T-helper 1 cell treated with Interleukin-12 subunit alpha and Interleukin-12 subunit beta and Interleukin-4 antibody, amounts not matched to agents 30 μg/mL and 1 μg/mL, for 36 hours (primary cell): ENCODE data around the gene INPP5A.

Experiments used
- H3K27ac Mint-ChIP-seq: one replicate; pipeline ENCODE4 v1.8.0; 2021; ENCODE audit warnings: mild to moderate bottlenecking, mixed read lengths
- H3K27me3 Mint-ChIP-seq: one replicate; pipeline ENCODE4 v1.8.0; 2021; ENCODE audit warnings: low read depth, mixed read lengths
- H3K36me3 Mint-ChIP-seq: one replicate; pipeline ENCODE4 v1.8.0; 2021; ENCODE audit warnings: low read depth, mixed read lengths
- H3K4me1 Mint-ChIP-seq: one replicate; pipeline ENCODE4 v1.8.0; 2021; ENCODE audit warnings: low read depth, mixed read lengths
- H3K4me3 Mint-ChIP-seq: one replicate; pipeline ENCODE4 v1.8.0; 2021; ENCODE audit warnings: mild to moderate bottlenecking, moderate library complexity, mixed read lengths
- H3K9me3 Mint-ChIP-seq: one replicate; pipeline ENCODE4 v1.8.0; 2021; ENCODE audit warnings: mixed read lengths

The INPP5A gene

DNA sequence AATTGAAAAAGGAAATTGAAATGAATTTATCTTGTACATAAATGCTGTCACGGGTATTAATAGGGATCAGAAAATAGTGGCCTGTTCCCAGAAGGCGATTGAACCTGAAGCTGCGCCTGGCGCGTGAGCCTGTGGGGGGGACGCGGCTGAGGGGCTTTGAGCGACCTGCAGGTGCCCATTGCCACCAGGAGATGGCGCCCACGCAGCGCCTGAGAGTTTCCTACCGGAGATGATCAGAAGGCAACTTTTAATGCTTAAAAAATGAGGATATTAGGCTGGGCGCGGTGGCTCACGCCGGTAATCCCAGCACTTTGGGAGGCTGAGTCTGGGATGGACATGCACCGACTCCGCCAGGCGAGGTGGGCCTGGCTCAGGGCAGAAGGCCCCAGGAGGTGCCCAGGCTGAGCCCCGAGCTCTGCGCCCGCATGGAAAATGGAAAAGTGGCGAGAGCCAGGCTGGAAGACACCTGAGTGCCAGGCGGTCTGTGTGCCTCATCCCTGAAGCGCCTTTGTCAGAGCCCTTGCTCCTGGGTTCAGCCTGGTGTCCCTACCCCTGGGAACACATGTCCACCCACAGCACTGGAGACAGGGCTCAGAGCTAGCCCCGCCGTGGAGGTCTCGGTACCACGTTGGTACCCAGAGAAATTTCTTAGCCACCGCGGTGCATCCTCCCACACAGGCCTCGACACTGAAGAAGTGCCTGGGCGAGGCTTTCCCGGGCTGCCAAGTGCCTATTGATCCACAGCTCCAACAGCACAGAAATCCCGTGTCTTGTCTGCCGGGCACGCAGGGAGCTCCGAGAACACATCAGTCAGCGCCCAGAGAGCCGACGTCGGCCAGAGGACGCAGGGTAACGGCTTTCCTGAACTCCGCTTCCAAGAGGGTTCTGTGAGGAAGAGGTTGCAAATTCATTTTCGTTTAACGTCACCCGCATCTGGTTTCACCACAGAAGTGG lies 117.4 kb downstream of the INPP5A start:
- Mint-ChIP-seq H3K27me3 (no peaks in the 10 kb centered on the region), H3K36me3 (peaks cover 3% of the 10 kb centered on the region), H3K27ac (peak overlapping the region; percentile 52), H3K4me3 (no peak overlapping the region), H3K9me3 (no peaks in the 10 kb centered on the region), H3K4me1 (no peaks in the 10 kb centered on the region)

DNA sequence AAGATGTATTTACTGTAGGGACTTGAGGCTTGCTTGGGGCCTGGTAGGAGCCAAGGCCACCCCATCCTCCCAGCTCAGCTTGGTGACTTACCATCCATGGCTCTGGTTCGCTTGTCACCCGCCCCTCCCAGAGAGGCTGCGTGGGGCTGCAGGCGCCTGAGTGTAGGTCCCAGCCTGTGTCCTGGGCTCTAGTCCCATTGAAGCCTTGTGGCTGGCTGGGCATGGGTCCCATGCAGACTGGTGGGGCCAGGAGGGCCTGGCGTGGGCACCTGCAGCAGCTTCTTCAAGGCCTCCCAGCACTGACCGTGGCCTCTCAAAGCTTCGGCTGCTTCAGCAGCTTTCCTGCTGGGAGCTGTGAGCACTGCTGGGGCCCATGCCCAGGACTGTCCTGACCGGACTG lies 118.1 kb downstream of the INPP5A start:
- Mint-ChIP-seq H3K27ac (no peak overlapping the region), H3K4me1 (no peaks in the 10 kb centered on the region), H3K27me3 (no peaks in the 10 kb centered on the region), H3K4me3 (no peak overlapping the region), H3K9me3 (no peaks in the 10 kb centered on the region), H3K36me3 (peaks cover 8% of the 10 kb centered on the region)

DNA sequence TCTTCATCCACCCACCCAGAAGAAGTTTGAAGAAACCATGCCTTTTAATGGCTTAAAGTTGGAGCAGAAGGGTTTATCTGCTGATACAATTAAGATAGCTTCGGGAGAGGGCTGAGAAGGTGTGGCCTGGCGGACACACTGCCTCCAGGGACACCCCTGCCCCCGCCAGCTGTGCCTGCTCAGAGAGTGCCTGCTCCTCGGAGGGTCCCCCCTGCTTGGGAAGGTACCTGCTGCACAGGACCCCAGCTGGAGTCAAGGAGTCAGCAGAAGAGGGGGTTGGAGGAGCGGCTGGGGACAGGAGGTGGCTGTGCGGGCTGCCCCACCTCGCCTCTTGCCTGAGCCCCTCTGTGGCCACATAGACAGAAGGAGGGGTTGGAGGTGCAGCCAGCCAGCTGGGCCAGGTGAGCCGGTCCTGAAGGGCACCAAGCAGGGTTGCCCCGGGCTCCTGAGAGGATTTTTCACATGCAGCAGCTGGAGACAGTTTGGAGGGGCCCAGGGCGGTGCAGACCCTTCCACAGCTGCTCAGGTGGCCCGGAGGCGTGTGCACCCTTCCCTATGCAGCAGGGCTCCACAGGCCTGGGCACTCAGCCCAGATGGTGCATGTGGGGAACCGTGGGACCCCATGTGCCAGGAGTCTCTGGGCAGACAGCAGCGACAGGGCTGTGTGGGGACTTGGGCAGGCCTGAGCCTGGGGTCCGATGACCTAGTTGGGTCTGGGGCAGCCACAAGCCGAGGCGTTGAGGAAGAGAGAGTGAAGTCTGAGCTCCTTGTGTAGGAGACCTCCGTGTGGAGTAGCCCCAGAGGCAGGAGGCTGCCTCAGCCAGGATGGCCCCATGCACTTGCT lies 118.9 kb downstream of the INPP5A start:
- Mint-ChIP-seq H3K27me3 (no peaks in the 10 kb centered on the region), H3K9me3 (no peaks in the 10 kb centered on the region), H3K36me3 (peaks cover 8% of the 10 kb centered on the region), H3K4me3 (no peak overlapping the region), H3K4me1 (no peaks in the 10 kb centered on the region), H3K27ac (no peak overlapping the region)

DNA sequence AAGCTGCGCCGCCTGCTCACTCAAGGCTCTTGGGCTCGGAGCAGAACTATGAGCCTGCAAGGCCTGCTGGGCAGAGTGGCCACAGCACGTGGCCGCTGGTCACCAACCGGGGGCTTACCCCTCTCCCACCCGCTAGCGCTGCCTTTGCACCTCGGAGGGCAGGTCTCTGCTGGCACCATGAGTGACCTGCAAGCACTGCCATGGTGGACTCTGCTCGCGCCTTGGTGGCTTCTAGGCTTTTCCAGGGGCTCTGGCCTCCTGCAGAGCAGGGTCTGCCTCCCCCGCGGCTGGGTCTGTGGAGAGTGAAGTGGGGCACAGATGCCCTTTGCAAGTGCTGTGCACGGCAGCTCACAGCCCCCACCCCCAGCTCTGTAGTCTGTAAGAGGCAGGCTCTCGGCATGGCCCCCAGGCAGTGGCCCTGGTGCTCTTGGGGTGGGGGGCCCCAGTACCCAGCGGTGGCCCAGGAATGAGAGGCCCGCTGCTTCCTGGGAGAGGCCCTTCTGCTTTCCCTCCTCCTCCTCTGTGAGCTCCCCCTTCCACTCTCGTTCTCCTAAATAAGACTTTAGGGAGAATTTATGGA lies 119.6 kb downstream of the INPP5A start:
- no peak overlapping the region for H3K4me3 Mint-ChIP-seq
- H3K36me3 Mint-ChIP-seq: peaks cover 8% of the 10 kb centered on the region
- no peaks in the 10 kb centered on the region for H3K9me3 Mint-ChIP-seq
- no peaks in the 10 kb centered on the region for H3K4me1 Mint-ChIP-seq
- no peaks in the 10 kb centered on the region for H3K27me3 Mint-ChIP-seq
- no peak overlapping the region for H3K27ac Mint-ChIP-seq

DNA sequence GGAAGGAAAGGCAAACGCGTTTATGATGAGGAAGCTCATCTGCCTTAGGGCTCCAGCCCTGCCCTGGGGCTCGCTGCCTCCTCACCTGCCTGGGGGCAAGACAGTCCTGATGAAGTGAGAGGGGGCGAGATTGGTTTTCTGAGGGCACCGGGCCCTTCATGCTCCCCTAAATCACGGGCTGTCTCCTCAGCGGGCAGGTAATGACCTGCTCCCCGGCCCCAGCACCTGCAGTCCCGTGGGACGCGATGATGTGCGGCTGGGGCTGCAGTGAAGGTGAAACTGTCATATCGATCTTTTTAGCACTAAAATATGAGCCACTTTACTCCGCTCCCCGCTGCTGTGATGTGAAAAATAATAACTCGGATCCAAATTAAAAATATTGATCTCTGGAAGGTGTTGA lies 120.2 kb downstream of the INPP5A start:
- no peaks in the 10 kb centered on the region for H3K4me1 Mint-ChIP-seq
- no peak overlapping the region for H3K4me3 Mint-ChIP-seq
- peaks cover 8% of the 10 kb centered on the region for H3K36me3 Mint-ChIP-seq
- H3K27me3 Mint-ChIP-seq: no peaks in the 10 kb centered on the region
- H3K9me3 Mint-ChIP-seq: no peaks in the 10 kb centered on the region
- H3K27ac Mint-ChIP-seq: no peak overlapping the region

DNA sequence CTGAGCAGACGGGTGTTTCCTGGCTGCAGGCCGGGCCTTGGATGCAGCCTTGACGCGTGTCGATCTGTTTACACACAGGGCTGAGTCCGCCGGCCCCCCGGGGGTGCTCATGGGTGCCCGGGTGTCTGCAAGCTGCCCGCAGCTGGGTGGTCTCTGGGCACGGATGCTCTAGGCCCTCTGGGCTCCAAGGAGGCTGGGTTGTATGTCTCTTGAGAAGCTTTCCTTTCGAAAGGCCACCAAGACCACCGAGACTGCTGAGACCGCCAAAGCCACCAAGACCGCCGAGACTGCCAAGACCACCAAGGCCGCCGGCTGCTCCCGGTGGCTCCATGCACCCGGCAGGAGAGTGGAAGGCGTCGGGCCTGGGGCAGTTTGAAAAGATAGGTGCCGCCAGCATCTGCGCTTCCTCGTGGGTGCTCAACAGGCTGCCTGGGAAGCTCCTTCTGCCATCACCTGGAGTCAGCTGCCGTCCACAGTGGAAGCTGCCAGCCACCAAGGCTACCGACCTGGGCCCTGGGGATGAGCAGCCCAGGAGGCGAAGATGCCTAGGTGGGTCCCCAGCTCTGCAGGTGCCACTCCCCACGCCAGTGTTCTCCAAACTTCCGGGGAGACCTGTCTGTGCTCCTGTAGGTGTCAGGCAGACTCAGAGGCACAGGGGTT lies 121.1 kb downstream of the INPP5A start:
- Mint-ChIP-seq H3K27me3 (no peaks in the 10 kb centered on the region), H3K9me3 (no peaks in the 10 kb centered on the region), H3K4me1 (no peaks in the 10 kb centered on the region), H3K4me3 (no peak overlapping the region), H3K36me3 (peaks cover 8% of the 10 kb centered on the region), H3K27ac (no peak overlapping the region)

DNA sequence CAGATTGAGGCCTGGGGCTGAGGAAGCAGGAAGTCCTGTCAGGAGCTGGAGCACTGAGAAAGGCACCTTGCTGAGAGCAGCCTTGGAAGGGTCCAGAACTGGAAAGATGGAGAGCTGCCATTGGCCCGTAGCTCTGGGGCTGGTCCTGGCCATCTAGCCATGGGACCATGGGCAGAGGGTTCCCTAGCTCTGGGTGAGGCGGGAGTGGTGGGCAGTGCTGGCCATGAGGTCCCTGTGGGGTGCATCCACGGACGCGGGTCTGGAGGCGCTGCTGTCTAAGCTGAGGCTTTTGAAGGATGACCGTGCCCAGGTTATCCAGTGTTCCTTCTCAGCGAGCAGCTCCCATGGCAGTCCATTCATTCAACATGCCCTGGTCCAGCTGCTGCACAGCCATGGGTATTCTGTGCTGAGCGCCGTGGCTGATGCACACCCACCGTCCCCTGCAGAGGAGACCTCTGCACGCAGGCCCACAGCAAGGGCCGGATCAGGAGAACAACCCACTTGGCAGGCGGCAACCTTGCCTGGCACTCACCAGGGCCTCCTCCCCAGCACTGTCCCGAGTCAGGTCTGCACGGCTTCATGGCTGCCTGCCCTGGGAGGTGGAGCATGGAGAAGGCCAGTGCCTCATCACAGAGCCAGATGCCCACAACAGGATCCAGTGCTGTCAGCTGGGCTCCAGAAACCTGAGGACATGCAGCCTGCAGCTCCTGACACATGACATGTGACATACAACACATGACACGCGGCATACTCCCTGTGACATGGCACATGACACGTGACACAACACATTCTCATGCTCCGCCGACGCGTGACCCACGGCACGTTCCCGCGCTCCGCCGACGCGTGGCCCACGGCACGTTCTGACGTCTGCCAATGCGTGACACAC lies 121.9 kb downstream of the INPP5A start:
- no peaks in the 10 kb centered on the region for H3K27me3 Mint-ChIP-seq
- no peak overlapping the region for H3K27ac Mint-ChIP-seq
- H3K36me3 Mint-ChIP-seq: peaks cover 8% of the 10 kb centered on the region
- H3K9me3 Mint-ChIP-seq: no peaks in the 10 kb centered on the region
- H3K4me3 Mint-ChIP-seq: no peak overlapping the region
- H3K4me1 Mint-ChIP-seq: no peaks in the 10 kb centered on the region

DNA sequence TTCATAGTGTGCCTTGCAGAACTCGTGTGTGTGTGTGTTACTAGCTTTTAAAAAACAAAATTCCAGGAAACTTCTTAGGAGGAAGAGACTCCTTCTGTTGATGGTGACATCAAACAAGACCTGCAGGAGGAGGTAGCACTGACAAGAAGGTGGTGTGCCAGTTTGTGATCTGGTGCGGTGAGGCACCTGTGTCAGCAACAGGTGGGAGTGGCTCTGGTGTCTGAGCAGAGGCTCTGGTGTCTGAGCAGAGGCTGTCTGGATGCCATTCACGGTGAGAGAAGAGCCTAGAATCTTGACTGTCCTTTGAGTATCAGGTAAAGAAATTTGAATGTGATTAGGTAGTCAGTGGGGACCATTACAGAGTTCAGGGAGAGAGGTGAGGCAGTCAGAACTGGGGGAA lies 122.8 kb downstream of the INPP5A start:
- Mint-ChIP-seq H3K36me3 (peaks cover 8% of the 10 kb centered on the region), H3K4me1 (no peaks in the 10 kb centered on the region), H3K4me3 (no peak overlapping the region), H3K27me3 (no peaks in the 10 kb centered on the region), H3K9me3 (no peaks in the 10 kb centered on the region), H3K27ac (no peak overlapping the region)

DNA sequence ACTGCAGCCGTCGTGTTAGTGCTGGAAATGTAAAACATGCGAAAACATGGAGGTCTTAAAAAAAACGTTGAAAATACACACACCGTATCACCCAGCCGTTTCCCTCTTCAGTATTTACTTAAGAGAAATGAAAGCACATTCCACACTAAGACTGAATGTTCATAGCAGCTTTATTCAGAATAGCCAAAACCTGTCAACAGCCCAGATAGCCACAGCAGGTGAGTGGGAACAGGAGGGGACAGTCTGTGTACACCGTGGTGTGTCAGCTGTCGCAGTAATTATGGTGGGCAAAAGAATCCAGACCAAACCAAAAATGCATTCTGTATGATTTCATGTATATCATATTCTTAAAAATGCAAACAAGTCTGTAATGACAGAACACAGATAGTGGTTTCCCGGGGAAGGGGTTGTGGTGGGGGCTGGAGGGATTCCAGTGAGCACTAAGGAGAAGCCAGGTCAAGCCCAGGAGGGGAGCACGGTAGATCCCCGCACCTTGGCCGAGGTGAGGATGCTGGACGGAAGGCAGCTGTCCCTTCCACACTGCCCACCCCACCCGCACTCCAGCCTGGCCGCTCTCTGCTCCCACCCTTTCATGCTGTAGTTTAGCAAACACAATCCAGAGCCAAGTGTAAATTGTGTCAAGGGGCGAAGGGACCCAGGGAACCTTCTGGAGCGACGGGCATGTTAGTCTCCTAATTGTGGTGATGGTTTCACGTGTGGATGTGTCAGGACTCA lies 124.8 kb downstream of the INPP5A start:
- H3K4me3 Mint-ChIP-seq: no peak overlapping the region
- peaks cover 8% of the 10 kb centered on the region for H3K36me3 Mint-ChIP-seq
- H3K4me1 Mint-ChIP-seq: no peaks in the 10 kb centered on the region
- H3K27ac Mint-ChIP-seq: no peak overlapping the region
- H3K9me3 Mint-ChIP-seq: no peaks in the 10 kb centered on the region
- H3K27me3 Mint-ChIP-seq: no peaks in the 10 kb centered on the region

DNA sequence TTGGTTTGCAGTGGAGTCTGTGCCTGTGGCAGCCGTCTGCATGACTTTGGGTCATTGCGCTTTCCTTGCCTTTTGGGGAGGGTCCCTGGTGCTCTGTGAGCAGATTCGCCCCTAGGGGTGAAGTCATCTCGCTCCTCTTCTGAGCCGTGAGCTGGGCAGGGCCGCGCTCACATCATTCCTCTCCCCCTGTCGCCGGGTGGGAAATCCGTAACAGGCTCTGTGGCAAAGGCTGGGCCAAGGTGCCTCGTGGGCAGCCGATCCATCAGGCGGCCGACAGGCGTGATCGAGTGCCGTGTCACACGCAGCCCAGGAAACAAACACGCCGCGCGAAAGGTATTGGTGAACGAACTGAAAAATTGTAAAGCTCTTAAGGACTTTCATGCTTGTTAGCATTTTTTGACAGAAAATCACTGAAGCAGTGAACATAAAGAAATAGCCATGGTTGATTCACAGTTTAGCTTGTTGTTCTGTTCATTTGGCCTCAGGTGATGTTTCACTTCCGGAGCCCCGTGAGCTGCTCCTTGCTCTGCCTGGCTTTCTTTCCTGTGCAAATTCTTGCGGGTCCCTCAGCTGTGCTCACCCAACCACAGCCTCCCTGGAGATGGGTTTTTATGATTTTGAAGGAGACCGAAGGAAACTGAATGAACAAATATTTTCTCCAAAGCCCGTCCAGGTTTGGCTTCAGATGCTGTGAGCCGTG lies 126.2 kb downstream of the INPP5A start:
- H3K27ac Mint-ChIP-seq: no peak overlapping the region
- no peak overlapping the region for H3K4me3 Mint-ChIP-seq
- no peaks in the 10 kb centered on the region for H3K27me3 Mint-ChIP-seq
- no peaks in the 10 kb centered on the region for H3K4me1 Mint-ChIP-seq
- no peaks in the 10 kb centered on the region for H3K9me3 Mint-ChIP-seq
- peaks cover 6% of the 10 kb centered on the region for H3K36me3 Mint-ChIP-seq

DNA sequence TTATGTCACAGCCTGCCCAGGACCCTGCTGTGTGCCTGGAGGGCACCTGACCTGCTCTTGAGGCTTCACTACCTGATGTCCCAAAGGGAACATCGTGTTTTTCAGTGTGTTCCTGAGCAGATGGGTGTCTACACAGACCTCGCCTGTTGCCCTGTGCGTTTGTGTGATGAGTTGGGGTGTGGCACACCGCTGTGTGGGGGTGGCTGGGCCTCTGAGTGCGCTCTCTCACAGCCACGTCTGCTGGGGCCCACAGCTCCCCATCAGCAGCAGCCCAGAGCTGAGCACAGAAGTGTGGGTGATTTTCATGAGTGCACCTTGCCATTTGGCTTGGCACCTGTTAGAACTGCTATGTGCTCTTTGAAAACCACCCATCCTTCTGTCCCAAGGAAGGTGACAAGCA lies 126.8 kb downstream of the INPP5A start:
- Mint-ChIP-seq H3K9me3 (no peaks in the 10 kb centered on the region), H3K36me3 (peaks cover 6% of the 10 kb centered on the region), H3K27ac (no peak overlapping the region), H3K27me3 (no peaks in the 10 kb centered on the region), H3K4me1 (no peaks in the 10 kb centered on the region), H3K4me3 (no peak overlapping the region)

DNA sequence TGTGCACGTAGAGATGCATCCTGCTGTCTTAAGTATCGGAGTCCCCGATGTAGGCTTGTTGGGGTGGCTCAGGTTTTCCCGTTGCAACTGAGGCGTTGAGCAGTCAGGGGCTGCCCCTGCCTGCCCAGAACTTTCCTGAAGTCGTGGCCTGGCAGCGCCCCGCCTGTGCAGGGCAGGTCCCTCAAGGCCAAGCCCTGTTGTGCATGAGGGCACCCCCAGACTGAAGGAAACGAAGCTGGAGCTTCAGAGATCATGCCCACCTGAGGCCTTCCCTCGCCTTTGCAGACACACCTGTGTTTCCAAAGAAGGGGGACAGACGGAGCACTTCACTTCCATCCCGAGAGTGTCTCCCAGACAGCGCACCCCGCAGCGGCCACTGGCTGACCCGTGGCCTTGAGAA lies 127.3 kb downstream of the INPP5A start:
- no peaks in the 10 kb centered on the region for H3K4me1 Mint-ChIP-seq
- no peak overlapping the region for H3K4me3 Mint-ChIP-seq
- H3K36me3 Mint-ChIP-seq: peaks cover 5% of the 10 kb centered on the region
- no peaks in the 10 kb centered on the region for H3K27me3 Mint-ChIP-seq
- no peaks in the 10 kb centered on the region for H3K9me3 Mint-ChIP-seq
- H3K27ac Mint-ChIP-seq: no peak overlapping the region
